SK-N-SH (cell line): ENCODE results near the gene TIGAR. TPM values are rescaled to one million over a fixed set of nuclear protein-coding genes. Genes with fewer than 3 reads are reported as not detected.

Experiments used
- CTCF ChIA-PET: fragments of 300-600, 350-600 bp; formaldehyde crosslinking; extraction: SDS; loops from one replicate; lab custom pipeline; 2021; lab: Yijun Ruan, JAX
- POLR2A ChIA-PET: fragments of 350-600 bp; sonication (Branson Sonifier 250); formaldehyde crosslinking; extraction: SDS; loops from one replicate; lab custom pipeline; 2020; ENCODE audit warnings: antibody characterized with exemption, inconsistent platforms; lab: Yijun Ruan, JAX
- DNase-seq: peaks from one replicate; pipeline ENCODE4 v3.0.0; 2012
- H2AFZ ChIP-seq: fragments of 200-600 bp; sonication (generic); 2 replicates; pipeline ENCODE4 v1.8.1; 2016; ENCODE audit warnings: antibody characterized with exemption, mild to moderate bottlenecking, low read depth
- H3F3A ChIP-seq: fragments of 200-600 bp; sonication (generic); replicated peaks from 2 replicates; pipeline ENCODE3; 2016; ENCODE audit warnings: antibody characterized with exemption, mild to moderate bottlenecking; ENCODE audit not compliant: insufficient read depth
- H3K27ac ChIP-seq, 2 experiments: fragments of 200-500 bp in 1 of 2; fragments of 200-600 bp in 1 of 2; sonication (Bioruptor generic) in 1 of 2; sonication (generic), shearing (Covaris generic) in 1 of 2; 2 replicates each; pipeline versions ENCODE4 v1.5.1 to v1.6.1; 2014 to 2016; ENCODE audit warnings: low read depth in 2 of 2, inconsistent platforms in 1 of 2, low read length in 1 of 2, mild to moderate bottlenecking in 1 of 2, mixed read lengths in 1 of 2
- H3K27me3 ChIP-seq: fragments of 200-600 bp; sonication (generic), shearing (Covaris generic); 2 replicates; pipeline ENCODE4 v1.6.1; 2016; ENCODE audit warnings: mixed run types; ENCODE audit not compliant: insufficient read depth
- H3K36me3 ChIP-seq, 2 experiments: fragments of 200-500 bp in 1 of 2; fragments of 200-600 bp in 1 of 2; sonication (Bioruptor generic) in 1 of 2; sonication (generic) in 1 of 2; replicated peaks in 1 of 2; 2 replicates each; pipeline versions ENCODE3 to v1.5.1; 2014 to 2016; ENCODE audit warnings: low read length in 1 of 2, mild to moderate bottlenecking in 1 of 2; ENCODE audit not compliant: insufficient read depth in 2 of 2, control insufficient read depth in 1 of 2
- H3K4me1 ChIP-seq, 2 experiments: fragments of 200-500 bp in 1 of 2; fragments of 200-600 bp in 1 of 2; sonication (Bioruptor generic) in 1 of 2; sonication (generic), shearing (Covaris generic) in 1 of 2; 2 replicates each; pipeline versions ENCODE4 v1.5.1 to v1.6.1; 2014 to 2016; ENCODE audit warnings: low read depth in 1 of 2, low read length in 1 of 2, mixed run types in 1 of 2; ENCODE audit not compliant: insufficient read depth in 2 of 2, control insufficient read depth in 1 of 2
- H3K4me2 ChIP-seq: fragments of 200-600 bp; sonication (generic), shearing (Covaris generic); 2 replicates; pipeline ENCODE4 v1.6.1; 2017; ENCODE audit warnings: mixed run types
- H3K4me3 ChIP-seq, 2 experiments: fragments of 200-500 bp in 1 of 2; fragments of 200-600 bp in 1 of 2; sonication (Bioruptor generic) in 1 of 2; sonication (generic), shearing (Covaris generic) in 1 of 2; 2 replicates each; pipeline versions ENCODE4 v1.5.1 to v1.8.1; 2014 to 2016; ENCODE audit warnings: low read depth in 2 of 2, inconsistent platforms in 1 of 2, low read length in 1 of 2, mild to moderate bottlenecking in 1 of 2, mixed read lengths in 1 of 2, moderate library complexity in 1 of 2
- H3K79me2 ChIP-seq: fragments of 200-600 bp; sonication (generic); 2 replicates; pipeline ENCODE4 v1.8.1; 2017; ENCODE audit warnings: mild to moderate bottlenecking; ENCODE audit not compliant: insufficient read depth
- H3K9ac ChIP-seq: fragments of 200-600 bp; sonication (generic); 2 replicates; pipeline ENCODE4 v1.6.1; 2017; ENCODE audit warnings: mixed run types
- H3K9me2 ChIP-seq: fragments of 200-600 bp; sonication (generic); 2 replicates; pipeline ENCODE4 v1.6.1; 2017; ENCODE audit warnings: mixed run types
- H3K9me3 ChIP-seq: fragments of 200-600 bp; sonication (generic); 2 replicates; pipeline ENCODE4 v1.6.1; 2017; ENCODE audit warnings: mixed run types, mild to moderate bottlenecking, moderate library complexity
- H4K20me1 ChIP-seq: fragments of 200-600 bp; sonication (generic); 2 replicates; pipeline ENCODE4 v1.6.1; 2017; ENCODE audit warnings: mild to moderate bottlenecking, mixed run types; ENCODE audit not compliant: insufficient read depth
- CHD2 ChIP-seq: fragments of 150-350 bp; IDR thresholded peaks from 2 replicates; pipeline ENCODE4 v1.6.1; 2018; ENCODE audit warnings: low read length; ENCODE audit not compliant: partially characterized antibody
- ELF1 ChIP-seq: IDR thresholded peaks from 2 replicates; pipeline ENCODE4 v1.4.0; 2012
- EZH2phosphoT487 ChIP-seq: fragments of 200-600 bp; sonication (generic); IDR thresholded peaks from 2 replicates; pipeline ENCODE4 v1.6.1; 2017; ENCODE audit warnings: low read depth, mixed run types, mild to moderate bottlenecking, antibody characterized with exemption, moderate library complexity, borderline replicate concordance
- FOXJ3 ChIP-seq: sonication (generic); formaldehyde crosslinking; IDR thresholded peaks from 2 replicates; pipeline ENCODE4 v1.5.1; 2020; ENCODE audit warnings: mild to moderate bottlenecking, missing genetic modification reagents
- FOXM1 ChIP-seq: IDR thresholded peaks from 2 replicates; pipeline ENCODE4 v1.4.0; 2012; ENCODE audit warnings: low read depth, mild to moderate bottlenecking
- JUND ChIP-seq: IDR thresholded peaks from 2 replicates; pipeline ENCODE4 v1.4.0; 2012
- MAX ChIP-seq: IDR thresholded peaks from 2 replicates; pipeline ENCODE4 v1.4.0; 2012; ENCODE audit warnings: low read depth
- NFIC ChIP-seq: IDR thresholded peaks from 2 replicates; pipeline ENCODE4 v1.4.0; 2012; ENCODE audit warnings: borderline replicate concordance
- PBX3 ChIP-seq: IDR thresholded peaks from 2 replicates; pipeline ENCODE4; 2012
- RAD21 ChIP-seq: IDR thresholded peaks from 2 replicates; pipeline ENCODE4 v1.6.1; 2012; ENCODE audit warnings: mild to moderate bottlenecking, low read length
- RCOR1 ChIP-seq: fragments of 150-350 bp; IDR thresholded peaks from 2 replicates; pipeline ENCODE4 v1.6.1; 2017; ENCODE audit warnings: antibody characterized with exemption, low read length
- REST ChIP-seq: IDR thresholded peaks from 2 replicates; pipeline ENCODE4 v1.6.1; 2012; ENCODE audit warnings: mild to moderate bottlenecking, low read depth, low read length, moderate library complexity
- SIN3A ChIP-seq: IDR thresholded peaks from 2 replicates; pipeline ENCODE4 v1.6.1; 2012; ENCODE audit warnings: low read depth, mild to moderate bottlenecking, low read length, moderate library complexity, borderline replicate concordance
- SMC3 ChIP-seq: IDR thresholded peaks from 2 replicates; pipeline ENCODE4 v1.6.1; 2012; ENCODE audit warnings: low read depth, low read length, improper control_type of control experiment
- TAF1 ChIP-seq: IDR thresholded peaks from 2 replicates; pipeline ENCODE4 v1.6.1; 2012; ENCODE audit warnings: low read depth, mild to moderate bottlenecking, low read length, moderate library complexity, borderline replicate concordance
- TCF12 ChIP-seq: IDR thresholded peaks from 2 replicates; pipeline ENCODE4 v1.4.0; 2012
- TEAD4 ChIP-seq: IDR thresholded peaks from 2 replicates; pipeline ENCODE4 v1.4.0; 2012; ENCODE audit warnings: mild to moderate bottlenecking, borderline replicate concordance; ENCODE audit not compliant: insufficient read depth
- ZBTB33 ChIP-seq: IDR thresholded peaks from 2 replicates; pipeline ENCODE4 v1.4.0; 2012; ENCODE audit warnings: low read depth, borderline replicate concordance
- WGBS: methylation state at CpG from one replicate; pipeline ENCODE4 v1.1.6; 2017; ENCODE audit warnings: low lambda C conversion rate; 5-methylcytosine and 5-hydroxymethylcytosine counted together
- polyA plus RNA-seq, 3 experiments: library from polyadenylated mRNA; depleted of rRNA; stranded (reverse); fragments of >200 nt; gene quantifications; 2 replicates each; pipeline ENCODE4 v1.2.3, GENCODE V29; 2012

Gene TIGAR
- polyA plus RNA-seq, 1 of the 3 experiments (the other 2 are of a cell fraction), result 8.3 TPM

GRCh38 chr12:4331221-4331620 is 10.2 kb downstream of the TIGAR start:
- 37% methylated on average over 1 of the region's 1 CpG for WGBS
- ChIA-PET CTCF (interaction anchor here (1.2 kb wide), 1 partner anchor 54 kb away, joined by 4 read pairs; no protein-coding TSS in a partner anchor), POLR2A (no interaction called here)
- Histone ChIP-seq H3K9me2 (no peaks in the 10 kb centered on the region), H2AFZ (no peak overlapping the region), H3F3A (no peaks in the 10 kb centered on the region), H3K4me3 (no peak overlapping the region), H3K9ac (no peak overlapping the region), H3K9me3 (no peaks in the 10 kb centered on the region), H3K27ac (no peak overlapping the region), H3K27me3 (no peaks in the 10 kb centered on the region), H4K20me1 (peaks cover 46% of the 10 kb centered on the region), H3K4me2 (no peak overlapping the region), H3K36me3 (peaks cover 34 to 43% of the 10 kb centered on the region in 2 experiments), H3K4me1 (no peaks in the 10 kb centered on the region), H3K79me2 (peaks cover 61% of the 10 kb centered on the region)
- TF ChIP-seq RCOR1, result no peak
- no peak for TF ChIP-seq SMC3
- no peak for TF ChIP-seq REST
- TF ChIP-seq EZH2phosphoT487, result no peak
- no peak for TF ChIP-seq FOXM1
- TF ChIP-seq TCF12, result no peak
- no peak for TF ChIP-seq NFIC
- no peak for TF ChIP-seq MAX
- TF ChIP-seq TAF1, result no peak
- no peak for TF ChIP-seq ZBTB33
- TF ChIP-seq SIN3A, result no peak
- no peak for TF ChIP-seq CHD2
- TF ChIP-seq FOXJ3 (CRISPR knock-in tag), result no peak
- no peak for TF ChIP-seq RAD21
- TF ChIP-seq TEAD4, result no peak
- TF ChIP-seq JUND, result no peak
- no peak for TF ChIP-seq PBX3
- TF ChIP-seq ELF1, result no peak
- DNase-seq, result no peak
